Erythroblast (primary cell): ENCODE data around the gene EFCAB14.
"Not testable (repeated sequence)": the region's sequence is repeated elsewhere in the genome, so short reads cannot be mapped to it uniquely, and the experiment has no call there.

ENCODE experiments used
- DNase-seq, 2 experiments: peaks; one replicate each; lab custom pipeline; 2025; lab: John Stamatoyannopoulos, UW
- GATA1 ChIP-seq: IDR thresholded peaks from 2 replicates; pipeline ENCODE4 v1.6.1; 2011; ENCODE audit warnings: low read depth, mild to moderate bottlenecking, control low read depth, low read length, moderate library complexity
- POLR2A ChIP-seq: IDR thresholded peaks from 2 replicates; pipeline ENCODE4 v1.6.1; 2011; ENCODE audit warnings: mild to moderate bottlenecking, low read length

Gene EFCAB14

GRCh38 chr1:46718727-46719622 lies at the start of gene EFCAB14:
Gene EFCAB14, minus strand, starts transcription at chr1:46719114. Its CDS starts 1,027 bp downstream, at chr1:46718087.
- TF ChIP-seq GATA1 (no peak), POLR2A (peak; percentile 85)

GRCh38 chr1:46768445-46768844 lies 49.5 kb upstream of the EFCAB14 start:
- DNase-seq = no peak
- TF ChIP-seq POLR2A (no peak), GATA1 (no peak)

More at GRCh38 chr1:46718727-46719622, at the start of gene EFCAB14:
- peak; percentile 96 to 98 for DNase-seq

GRCh38 chr1:46767649-46768282 lies 48.9 kb upstream of the EFCAB14 start:
- TF ChIP-seq GATA1 (no peak), POLR2A (no peak)
- no peak for DNase-seq

DNA sequence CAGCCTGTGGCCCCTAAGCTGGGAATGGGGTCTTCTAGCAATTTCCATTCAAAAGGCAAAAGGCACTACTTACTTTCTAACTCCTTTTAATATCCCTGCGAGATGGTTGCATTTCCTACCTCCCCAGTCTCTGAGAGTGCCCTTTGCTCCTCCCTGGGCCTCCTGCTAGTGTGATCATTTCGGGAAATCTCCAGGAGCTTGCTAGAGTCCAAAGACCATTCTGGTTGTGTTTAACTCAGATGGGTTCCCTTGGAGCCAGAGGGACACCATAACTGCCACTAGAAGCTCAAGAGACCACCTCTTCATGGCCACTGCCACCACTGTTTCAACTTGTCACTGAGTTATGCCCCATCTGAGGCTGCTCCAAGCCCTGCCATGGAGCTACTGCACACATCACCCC lies 45.5 kb upstream of the EFCAB14 start:
- no peak for DNase-seq
- TF ChIP-seq GATA1 (no peak), POLR2A (no peak)

DNA sequence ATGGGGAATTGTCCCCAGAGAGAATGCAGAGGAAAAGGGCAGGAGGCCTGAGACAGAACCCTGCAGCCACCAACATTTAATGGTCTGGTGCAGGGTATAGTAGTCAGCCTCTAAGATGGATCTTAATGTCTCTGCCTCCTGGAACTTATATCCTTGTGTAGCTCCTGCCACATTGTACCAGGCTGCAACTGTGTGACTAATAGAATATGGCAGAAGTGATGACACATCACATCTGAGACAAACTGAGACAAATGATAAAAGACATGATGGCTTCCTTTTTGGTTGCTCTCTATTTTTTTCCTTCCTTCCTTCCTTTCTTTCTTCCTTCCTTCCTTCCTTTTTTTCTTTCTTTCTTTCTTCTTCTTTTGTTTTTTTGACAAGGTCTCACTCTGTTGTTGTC lies 42.8 kb upstream of the EFCAB14 start:
- no peak for TF ChIP-seq GATA1
- no peak for TF ChIP-seq POLR2A
- no peak for DNase-seq

DNA sequence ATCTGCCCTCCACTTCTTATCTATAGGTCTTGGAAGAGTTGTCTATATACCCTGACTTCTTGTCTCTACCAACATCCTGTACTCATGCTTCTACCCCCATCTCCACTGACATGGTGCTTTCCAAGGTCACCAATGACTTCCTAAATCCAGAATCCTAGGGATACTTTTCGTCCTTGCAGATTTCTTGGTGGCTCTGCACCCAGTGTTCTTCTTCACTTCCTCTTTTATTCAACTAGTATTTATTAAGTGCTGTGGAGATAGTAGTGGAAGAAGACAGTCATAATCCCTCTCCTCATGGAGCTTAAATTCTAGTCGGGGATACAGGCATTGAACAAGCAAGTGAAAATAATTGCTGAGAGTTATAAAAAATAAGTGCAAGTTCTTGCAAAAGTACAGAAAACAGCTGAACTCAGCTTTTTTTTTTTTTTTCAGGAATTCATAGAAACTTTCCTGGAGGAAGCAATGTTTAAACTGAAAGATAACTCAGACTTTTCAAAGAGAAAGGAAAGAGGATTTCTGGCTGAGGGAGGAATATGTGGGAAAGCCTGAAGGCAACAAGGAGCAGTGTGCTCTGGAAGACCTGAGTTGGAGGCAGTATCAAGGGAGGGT lies 41.7 kb upstream of the EFCAB14 start:
- DNase-seq = no peak
- no peak for TF ChIP-seq GATA1
- no peak for TF ChIP-seq POLR2A

- TF ChIP-seq POLR2A = no peak
- no peak for TF ChIP-seq GATA1
- DNase-seq = no peak
Measured at GRCh38 chr1:46757956-46758528, 39.1 kb upstream of the EFCAB14 start.

DNA sequence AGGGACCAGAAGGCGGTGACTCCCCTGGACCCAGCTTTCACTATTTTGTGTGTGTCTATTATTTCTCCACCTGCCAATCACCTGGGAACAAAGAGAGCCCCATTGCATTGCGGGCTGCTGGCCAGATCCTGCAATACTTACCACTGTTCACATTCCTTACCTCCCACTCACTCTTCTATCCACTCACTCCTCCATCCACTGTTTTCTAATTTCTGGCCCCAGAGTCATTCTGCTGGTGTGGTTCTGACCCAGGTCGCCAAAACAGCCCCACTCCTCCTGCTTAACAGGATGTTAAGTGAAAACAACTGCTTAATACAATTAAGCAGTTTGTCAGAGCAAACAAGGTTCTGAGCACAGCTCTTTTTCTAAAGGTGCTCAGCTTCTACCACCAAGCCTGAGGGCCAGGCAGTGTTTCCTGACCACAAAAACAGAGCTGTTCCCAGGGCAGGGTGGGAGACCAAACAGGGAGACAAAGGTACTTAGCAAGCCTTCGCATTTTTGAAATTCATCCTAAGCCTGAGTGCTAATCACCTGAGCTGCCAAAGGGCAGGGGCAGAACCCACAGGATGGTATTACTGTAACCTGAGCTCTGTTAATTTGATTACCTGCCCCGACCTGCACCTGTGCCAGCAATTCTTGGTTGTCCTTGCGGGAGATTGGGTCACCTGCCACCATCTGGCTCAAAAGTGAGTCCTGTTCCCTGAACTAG lies 38.5 kb upstream of the EFCAB14 start:
- TF ChIP-seq POLR2A (no peak), GATA1 (no peak)
- DNase-seq = no peak

GRCh38 chr1:46755121-46755520 lies 36.2 kb upstream of the EFCAB14 start:
- TF ChIP-seq GATA1 (no peak), POLR2A (no peak)
- no peak for DNase-seq

GRCh38 chr1:46754707-46755106 lies 35.8 kb upstream of the EFCAB14 start:
- DNase-seq = not testable (repeated sequence)

DNA sequence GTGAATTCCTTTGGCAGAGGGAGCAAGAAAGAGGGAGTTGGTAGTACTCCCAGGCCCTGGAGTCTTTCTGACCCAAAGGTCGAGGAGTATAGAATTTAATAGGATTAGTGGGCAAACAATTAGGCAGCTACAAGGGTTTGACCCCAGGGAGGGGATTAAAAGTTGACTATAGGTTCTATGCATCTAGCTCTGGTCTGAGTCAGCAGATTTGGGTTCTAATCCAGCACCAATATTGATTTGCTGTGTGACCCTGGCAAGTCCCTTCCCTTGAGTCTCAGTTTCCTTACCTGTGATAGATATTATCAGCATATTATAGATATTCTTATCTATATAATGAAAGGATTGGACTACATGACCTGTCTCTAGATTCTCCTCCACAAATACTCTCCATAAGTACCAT lies 35.1 kb upstream of the EFCAB14 start:
- no peak for DNase-seq
- TF ChIP-seq POLR2A (no peak), GATA1 (no peak)

DNA sequence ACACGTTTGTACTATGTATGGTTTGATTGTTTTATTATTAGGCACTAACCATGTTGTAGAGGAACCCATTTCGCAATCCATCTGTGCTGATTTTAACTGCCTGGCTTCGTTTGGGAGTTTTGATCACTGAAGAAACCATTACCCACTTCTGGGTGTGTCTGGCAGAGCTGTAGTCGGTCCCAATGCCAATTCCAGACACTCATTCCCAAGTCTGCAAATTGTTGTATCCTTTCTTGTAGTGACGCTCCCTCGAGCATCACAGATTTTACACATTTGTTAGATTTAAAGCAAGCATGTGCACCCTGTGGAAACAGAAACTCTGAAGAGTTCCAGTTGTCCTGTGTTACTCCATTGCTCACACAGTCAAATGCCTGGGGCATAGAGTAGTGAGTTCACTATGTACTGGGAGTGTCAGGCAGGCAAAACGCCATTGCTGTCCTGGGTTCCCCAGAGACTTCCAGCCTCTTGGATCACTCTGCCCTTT lies 31.0 kb upstream of the EFCAB14 start:
- DNase-seq = no peak
- TF ChIP-seq POLR2A (no peak), GATA1 (no peak)

- no peak for DNase-seq
- TF ChIP-seq GATA1 (no peak), POLR2A (no peak)
Measured at GRCh38 chr1:46749404-46749803, 30.5 kb upstream of the EFCAB14 start.

DNA sequence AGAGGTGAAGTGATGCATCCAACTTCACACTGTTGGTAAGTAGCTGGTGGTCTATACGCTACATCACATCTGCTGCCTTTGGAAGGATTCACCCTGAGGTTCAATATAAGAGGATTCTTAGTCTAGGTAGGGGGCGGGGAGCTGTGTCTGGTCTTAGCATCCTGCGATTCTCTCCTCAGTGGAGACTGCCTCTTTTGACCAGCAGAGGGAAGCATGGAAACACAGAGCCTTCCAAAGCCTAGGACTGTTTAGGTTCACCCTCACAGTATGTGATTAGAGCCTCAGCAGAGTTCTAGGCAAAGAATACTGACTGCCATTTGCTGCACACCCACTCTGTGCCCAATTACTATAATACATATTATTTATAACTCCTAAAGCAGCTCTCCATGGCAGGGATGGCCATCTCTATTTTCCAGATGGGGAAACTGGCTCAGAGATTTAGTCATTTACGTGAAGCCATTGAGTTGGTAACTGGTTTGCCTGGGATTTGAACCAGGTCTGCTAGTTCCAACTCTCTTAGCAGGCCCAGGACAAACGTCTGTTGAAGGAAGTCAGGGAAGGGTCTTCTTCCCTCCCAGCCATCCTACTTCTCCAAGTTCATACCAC lies 28.9 kb upstream of the EFCAB14 start:
- TF ChIP-seq GATA1 (no peak), POLR2A (no peak)
- DNase-seq = peak; percentile 9 to 23
